ENCODE measurements around the gene BTN3A1. TPM values are rescaled to one million over a fixed set of nuclear protein-coding genes. Genes with fewer than 3 reads are reported as not detected.
A peak's percentile ranks its signal among the peaks of the same experiment; 100 is the strongest.

Gene BTN3A1
- total RNA-seq, 1 donor from 2014 or later = 61.7 TPM

DNA sequence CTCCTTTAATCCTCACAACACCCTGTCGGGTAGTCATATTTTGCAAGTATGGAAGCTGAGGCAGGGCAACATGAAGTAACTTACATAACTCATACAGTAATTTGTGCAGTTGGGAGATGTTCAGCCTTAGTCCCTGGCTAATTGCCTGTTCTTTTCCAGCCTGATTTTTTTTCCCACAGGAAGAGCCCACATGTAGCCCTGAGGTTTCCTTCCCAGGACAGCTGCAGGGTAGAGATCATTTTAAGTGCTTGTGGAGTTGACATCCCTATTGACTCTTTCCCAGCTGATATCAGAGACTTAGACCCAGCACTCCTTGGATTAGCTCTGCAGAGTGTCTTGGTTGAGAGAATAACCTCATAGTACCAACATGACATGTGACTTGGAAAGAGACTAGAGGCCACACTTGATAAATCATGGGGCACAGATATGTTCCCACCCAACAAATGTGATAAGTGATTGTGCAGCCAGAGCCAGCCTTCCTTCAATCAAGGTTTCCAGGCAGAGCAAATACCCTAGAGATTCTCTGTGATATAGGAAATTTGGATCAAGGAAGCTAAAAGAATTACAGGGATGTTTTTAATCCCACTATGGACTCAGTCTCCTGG, 50.7 kb downstream of the BTN3A1 start:
- ChIA-PET CTCF (interaction anchor here (0.6 kb wide), 1 partner anchor 72 kb away, joined by 3 read pairs; no protein-coding TSS in a partner anchor), POLR2A (no interaction called here)
- Mint-ChIP-seq H3K4me1 (peaks cover 30% of the 10 kb centered on the region), H3K9me3 (no peaks in the 10 kb centered on the region), H3K27me3 (no peaks in the 10 kb centered on the region), H3K4me3 (no peak overlapping the region), H3K36me3 (ENCODE audit: low read depth) (peaks cover 57% of the 10 kb centered on the region), H3K27ac (peak overlapping the region; percentile 1)
- DNase-seq (no peak), ATAC-seq (ENCODE audit: low read depth) (no peak)
- TF ChIP-seq, protein P1, sequence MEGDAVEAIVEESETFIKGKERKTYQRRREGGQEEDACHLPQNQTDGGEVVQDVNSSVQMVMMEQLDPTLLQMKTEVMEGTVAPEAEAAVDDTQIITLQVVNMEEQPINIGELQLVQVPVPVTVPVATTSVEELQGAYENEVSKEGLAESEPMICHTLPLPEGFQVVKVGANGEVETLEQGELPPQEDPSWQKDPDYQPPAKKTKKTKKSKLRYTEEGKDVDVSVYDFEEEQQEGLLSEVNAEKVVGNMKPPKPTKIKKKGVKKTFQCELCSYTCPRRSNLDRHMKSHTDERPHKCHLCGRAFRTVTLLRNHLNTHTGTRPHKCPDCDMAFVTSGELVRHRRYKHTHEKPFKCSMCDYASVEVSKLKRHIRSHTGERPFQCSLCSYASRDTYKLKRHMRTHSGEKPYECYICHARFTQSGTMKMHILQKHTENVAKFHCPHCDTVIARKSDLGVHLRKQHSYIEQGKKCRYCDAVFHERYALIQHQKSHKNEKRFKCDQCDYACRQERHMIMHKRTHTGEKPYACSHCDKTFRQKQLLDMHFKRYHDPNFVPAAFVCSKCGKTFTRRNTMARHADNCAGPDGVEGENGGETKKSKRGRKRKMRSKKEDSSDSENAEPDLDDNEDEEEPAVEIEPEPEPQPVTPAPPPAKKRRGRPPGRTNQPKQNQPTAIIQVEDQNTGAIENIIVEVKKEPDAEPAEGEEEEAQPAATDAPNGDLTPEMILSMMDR (IDR thresholded peaks at IDR 0.05) = no peak
- intact Hi-C loops (cut with micrococcal nuclease) = no loop called here

DNA sequence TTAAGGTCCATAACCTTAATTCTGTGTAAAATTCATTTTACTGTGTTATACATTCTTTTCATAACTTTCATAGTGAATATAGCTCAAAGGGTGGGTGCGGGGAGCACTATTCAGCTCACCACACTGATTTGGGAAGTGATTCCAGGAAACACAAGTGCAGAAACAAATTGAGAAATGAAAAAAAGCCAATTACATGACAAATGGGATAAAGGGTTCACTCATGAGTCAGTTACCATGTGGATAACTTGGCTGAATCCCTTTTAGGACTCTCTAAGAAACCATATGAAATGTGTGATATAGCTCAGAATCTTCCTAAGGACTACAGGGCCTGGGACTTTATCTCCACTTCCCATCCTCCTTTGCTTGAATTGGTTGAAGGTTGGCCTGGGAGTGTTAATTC, 52.6 kb downstream of the BTN3A1 start:
- ATAC-seq (ENCODE audit: low read depth) (no peak), DNase-seq (no peak)
- Mint-ChIP-seq H3K27ac (no peak overlapping the region), H3K4me3 (no peak overlapping the region), H3K27me3 (no peaks in the 10 kb centered on the region), H3K4me1 (peaks cover 45% of the 10 kb centered on the region), H3K36me3 (ENCODE audit: low read depth) (peaks cover 54% of the 10 kb centered on the region), H3K9me3 (no peaks in the 10 kb centered on the region)
- CTCF ChIA-PET = no interaction called here
- intact Hi-C loops (cut with micrococcal nuclease) = no loop called here
- TF ChIP-seq, protein P1 (IDR thresholded peaks at IDR 0.05) = no peak
- POLR2A ChIA-PET = interaction anchor here (0.7 kb wide), 1 partner anchor 47 kb away, joined by 3 read pairs; no protein-coding TSS in a partner anchor

DNA sequence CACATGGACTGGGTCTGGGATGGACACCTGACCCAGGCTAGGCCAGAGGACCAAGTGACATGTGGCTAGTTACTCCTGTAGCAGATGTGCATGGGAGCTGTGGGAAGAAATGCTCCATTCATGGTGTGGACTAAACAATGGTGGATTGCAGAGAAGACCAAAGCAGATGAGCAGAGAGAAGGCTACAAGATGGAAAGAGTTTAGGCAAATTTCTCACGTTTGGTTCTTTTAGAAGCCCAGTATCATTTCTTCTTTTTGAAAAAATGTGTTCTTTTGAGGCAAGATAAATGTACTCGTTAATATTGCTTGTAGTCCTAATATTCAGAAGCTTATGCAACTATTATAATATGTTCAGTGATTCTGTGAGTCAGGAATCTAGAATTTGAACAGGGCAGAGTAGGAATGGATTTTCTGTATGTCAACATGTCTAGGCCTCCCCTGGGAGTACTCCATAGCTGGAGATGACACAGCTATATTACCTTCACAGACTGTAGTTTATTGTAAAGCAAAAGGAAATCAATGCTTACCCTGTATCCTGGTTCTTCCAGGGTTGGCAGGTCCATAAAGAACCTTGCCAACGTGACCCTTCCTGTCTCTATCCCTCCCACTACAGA, 53.4 kb downstream of the BTN3A1 start:
- Mint-ChIP-seq H3K9me3 (no peaks in the 10 kb centered on the region), H3K27me3 (no peaks in the 10 kb centered on the region), H3K27ac (no peak overlapping the region), H3K36me3 (ENCODE audit: low read depth) (peaks cover 54% of the 10 kb centered on the region), H3K4me1 (peaks cover 53% of the 10 kb centered on the region), H3K4me3 (peak overlapping the region; percentile 6)
- ATAC-seq (ENCODE audit: low read depth) (no peak), DNase-seq (no peak)
- intact Hi-C loops (cut with micrococcal nuclease) = no loop called here
- CTCF ChIA-PET = no interaction called here
- TF ChIP-seq, protein P1 (IDR thresholded peaks at IDR 0.05) = no peak
- POLR2A ChIA-PET = interaction anchor here (0.6 to 1.3 kb wide), 2 partner anchors 19 to 113 kb away, joined by 3 read pairs; no protein-coding TSS in a partner anchor

DNA sequence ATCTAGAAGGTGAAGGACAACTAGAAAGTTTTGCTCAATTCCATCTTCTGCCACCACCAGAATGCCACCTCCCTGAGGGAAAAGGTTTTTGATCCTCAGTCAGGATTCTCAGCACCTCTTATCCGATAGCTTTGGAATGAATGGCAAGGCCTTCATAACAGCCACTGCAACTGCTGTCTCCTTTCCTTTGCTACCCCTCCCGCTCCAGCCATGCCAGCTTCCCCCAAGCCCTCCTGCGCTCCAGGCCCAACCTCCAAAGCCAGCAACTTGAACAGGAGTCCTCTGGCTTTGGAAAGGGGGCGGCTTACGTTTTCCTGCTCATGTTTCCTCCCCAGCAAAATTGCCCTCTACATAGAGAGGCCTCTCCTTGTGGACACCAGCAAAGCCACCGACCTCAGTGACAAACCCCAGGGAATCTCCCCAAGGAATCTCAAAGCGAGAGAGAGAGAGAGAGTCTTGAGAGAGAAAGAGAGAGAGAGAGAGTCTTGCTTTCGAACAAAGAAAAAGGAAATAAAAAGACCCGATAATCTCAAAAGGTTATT, 55.3 kb downstream of the BTN3A1 start:
- TF ChIP-seq, protein P1 (IDR thresholded peaks at IDR 0.05) = no peak
- intact Hi-C loops (cut with micrococcal nuclease) = loop anchor here (1.0 to 2.0 kb wide), 3 partner anchors 17 to 75 kb away; partner anchors contain the start of gene BTN3A3
- Mint-ChIP-seq H3K36me3 (ENCODE audit: low read depth) (peaks cover 51% of the 10 kb centered on the region), H3K27me3 (no peaks in the 10 kb centered on the region), H3K4me3 (peak overlapping the region; percentile 98), H3K9me3 (no peaks in the 10 kb centered on the region), H3K27ac (peak overlapping the region; percentile 96), H3K4me1 (peaks cover 69% of the 10 kb centered on the region)
- ChIA-PET POLR2A (interaction anchor here (0.7 to 1.4 kb wide), 4 partner anchors 13 to 80 kb away, joined by 3 to 7 read pairs (median 4); partner anchors contain the start of genes BTN3A3 and HMGN4), CTCF (no interaction called here)
- ATAC-seq (ENCODE audit: low read depth) (peak; percentile 8), DNase-seq (no peak)
